Stimulated activated CD8-positive, alpha-beta memory T cell treated with anti-CD3 and anti-CD28 coated beads, Interleukin-7, amount 100 ng/mL, for 1 hour (primary cell): Measurements from ENCODE around the gene TMEM63C.
A peak's percentile ranks its signal among the peaks of the same experiment; 100 is the strongest.

ENCODE experiments used
- DNase-seq, 2 donors: peaks; one replicate each; pipeline ENCODE4 v3.0.0-alpha.2; 2020; ENCODE audit warnings: low read depth in 2 of 2

Gene TMEM63C

GRCh38 chr14:77199590-77199989, 18.0 kb downstream of the TMEM63C start:
- no peak for DNase-seq

- no peak for DNase-seq
Measured at GRCh38 chr14:77200406-77200985, 18.9 kb downstream of the TMEM63C start.

GRCh38 chr14:77201696-77202095, 20.1 kb downstream of the TMEM63C start:
- no peak for DNase-seq

GRCh38 chr14:77203611-77204458, 22.2 kb downstream of the TMEM63C start:
- DNase-seq = no peak

GRCh38 chr14:77204459-77204771, 22.8 kb downstream of the TMEM63C start:
- DNase-seq = no peak

GRCh38 chr14:77204907-77205306, 23.3 kb downstream of the TMEM63C start:
- no peak for DNase-seq

- no peak for DNase-seq
Measured at GRCh38 chr14:77205566-77205965, 24.0 kb downstream of the TMEM63C start.

- DNase-seq = no peak
Measured at GRCh38 chr14:77206261-77206824, 24.7 kb downstream of the TMEM63C start.

- DNase-seq = no peak
Measured at GRCh38 chr14:77206877-77207389, 25.3 kb downstream of the TMEM63C start.

GRCh38 chr14:77208291-77208978, 26.8 kb downstream of the TMEM63C start:
- peak; percentile 18 to 23 for DNase-seq

- no peak for DNase-seq
Measured at GRCh38 chr14:77208979-77209318, 27.4 kb downstream of the TMEM63C start.

- DNase-seq = no peak
Measured at GRCh38 chr14:77212097-77212870, 30.7 kb downstream of the TMEM63C start.

GRCh38 chr14:77212943-77213678, 31.5 kb downstream of the TMEM63C start:
- DNase-seq = no peak

GRCh38 chr14:77213679-77214016, 32.0 kb downstream of the TMEM63C start:
- DNase-seq = no peak

GRCh38 chr14:77214216-77214615, 32.6 kb downstream of the TMEM63C start:
- DNase-seq = no peak

GRCh38 chr14:77217551-77217950, 36.0 kb downstream of the TMEM63C start:
- no peak for DNase-seq

- DNase-seq = no peak
Measured at GRCh38 chr14:77219591-77219990, 38.0 kb downstream of the TMEM63C start.

GRCh38 chr14:77220246-77221017, 38.8 kb downstream of the TMEM63C start:
- no peak for DNase-seq

- no peak for DNase-seq
Measured at GRCh38 chr14:77221241-77221871, 39.8 kb downstream of the TMEM63C start.
